GM19467 (cell line): ENCODE data around the gene ZNF398.
"Not testable (repeated sequence)": the region's sequence is repeated elsewhere in the genome, so short reads cannot be mapped to it uniquely, and the experiment has no call there.

Source experiments
- ATAC-seq: cut with Tn5 transposase; IDR thresholded peaks from one replicate; pipeline ENCODE4 v1.9.1; 2021; ENCODE audit warnings: mild to moderate bottlenecking, moderate library complexity; ENCODE audit not compliant: unreplicated experiment

The ZNF398 gene

GRCh38 chr7:149147072-149147751, at the start of gene ZNF398:
ZNF398 (plus strand) TSS chr7:149147453; CDS start chr7:149147743, 290 bp downstream.
- ATAC-seq: peak; percentile 72

- no peak for ATAC-seq
These were observed 48.2 kb upstream of the ZNF398 start for GRCh38 chr7:149099058-149099457.

GRCh38 chr7:149100821-149101220, 46.4 kb upstream of the ZNF398 start:
- ATAC-seq: no peak

- ATAC-seq: no peak
These were observed 44.6 kb upstream of the ZNF398 start for GRCh38 chr7:149102666-149103065.

GRCh38 chr7:149103424-149103823, 43.8 kb upstream of the ZNF398 start:
- ATAC-seq: no peak

- no peak for ATAC-seq
These were observed 43.0 kb upstream of the ZNF398 start for GRCh38 chr7:149104214-149104613.

GRCh38 chr7:149104749-149105148, 42.5 kb upstream of the ZNF398 start:
- ATAC-seq: no peak

- no peak for ATAC-seq
These were observed 37.3 kb upstream of the ZNF398 start for GRCh38 chr7:149109969-149110368.

- no peak for ATAC-seq
These were observed 21.9 kb upstream of the ZNF398 start for GRCh38 chr7:149125189-149125862.

- ATAC-seq: peak; percentile 82
These were observed 21.2 kb upstream of the ZNF398 start, which contains the start of gene ZNF425 for GRCh38 chr7:149125863-149126661. ZNF425 (minus strand) TSS chr7:149126324; CDS start chr7:149126213, 111 bp downstream.

- peak; percentile 39 for ATAC-seq
These were observed 20.5 kb upstream of the ZNF398 start for GRCh38 chr7:149126662-149127266.

- no peak for ATAC-seq
These were observed 16.6 kb upstream of the ZNF398 start for GRCh38 chr7:149130572-149131198.

GRCh38 chr7:149133028-149133710, 14.1 kb upstream of the ZNF398 start:
- no peak for ATAC-seq

- ATAC-seq: no peak
These were observed 11.1 kb upstream of the ZNF398 start for GRCh38 chr7:149136118-149136517.

- ATAC-seq: no peak
These were observed 6.4 kb upstream of the ZNF398 start for GRCh38 chr7:149140831-149141230.

- no peak for ATAC-seq
These were observed 5.4 kb upstream of the ZNF398 start for GRCh38 chr7:149141893-149142292.

- not testable (repeated sequence) for ATAC-seq
These were observed 2.8 kb upstream of the ZNF398 start for GRCh38 chr7:149144436-149144922.

GRCh38 chr7:149145031-149145845, 2.0 kb upstream of the ZNF398 start:
- no peak for ATAC-seq
